ENCODE measurements around the gene GGT7.

- TF ChIP-seq CTCF (IDR thresholded peaks at IDR 0.05; ENCODE audit: low read depth, low read length, missing input control) (no peak), MAX (IDR thresholded peaks at IDR 0.05) (no peak), SP1 (IDR thresholded peaks at IDR 0.05) (no peak), TAF1 (conservative IDR thresholded peaks at IDR 0.05) (no peak), EGR1 (IDR thresholded peaks at IDR 0.05; ENCODE audit: low read depth in 2 of 2) (no peak)
Measured at GRCh38 chr20:34831936-34832335, 40.7 kb downstream of the GGT7 start.

Data from liver (tissue), 3 donors.